Stimulated activated CD8-positive, alpha-beta memory T cell treated with anti-CD3 and anti-CD28 coated beads, Interleukin-7, amount 100 ng/mL, for 1 hour (primary cell): ENCODE results near the gene WWOX.
"Not testable (repeated sequence)": the region's sequence is repeated elsewhere in the genome, so short reads cannot be mapped to it uniquely, and the experiment has no call there.

Experiments used
- DNase-seq, 2 donors: peaks; one replicate each; pipeline ENCODE4 v3.0.0-alpha.2; 2020; ENCODE audit warnings: low read depth in 2 of 2

WWOX gene

DNA sequence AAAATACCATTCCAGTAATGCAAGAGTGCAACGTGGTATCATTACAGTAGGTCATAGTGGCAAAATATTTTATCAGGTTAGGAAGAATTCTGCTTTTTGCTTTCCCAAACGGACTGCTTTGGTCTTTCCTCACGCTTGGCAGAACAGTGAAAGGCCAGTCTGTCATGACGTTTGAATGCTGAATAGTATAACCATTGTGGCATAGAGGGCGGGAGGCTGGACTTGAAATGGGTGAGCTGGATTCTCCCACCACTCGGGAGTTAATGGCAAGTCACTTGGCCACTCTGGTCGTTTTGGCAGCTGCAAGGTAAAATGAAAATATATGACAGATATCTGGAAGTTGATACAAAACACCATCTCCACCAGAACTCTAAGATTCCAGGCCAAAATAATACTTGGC lies 1109.9 kb downstream of the WWOX start:
- no peak for DNase-seq

DNA sequence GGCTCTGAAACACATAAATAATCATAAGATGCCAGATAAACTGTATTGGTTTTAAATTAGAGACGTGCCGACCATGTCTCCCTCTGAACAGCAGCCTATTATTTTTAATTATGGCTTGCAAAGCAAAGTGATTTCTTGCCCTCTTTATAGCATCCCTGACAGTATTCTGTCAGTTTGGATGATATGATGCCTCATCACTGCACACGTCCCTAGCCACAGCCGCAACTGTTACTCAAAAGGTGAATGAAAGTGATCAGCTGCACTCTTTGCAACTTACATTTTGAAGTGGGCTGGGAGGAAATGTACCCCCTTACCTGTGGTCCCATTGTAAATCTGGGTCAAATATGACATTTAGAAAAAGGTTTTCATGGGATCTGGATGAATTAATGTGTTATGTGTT lies 1111.2 kb downstream of the WWOX start:
- no peak for DNase-seq

DNA sequence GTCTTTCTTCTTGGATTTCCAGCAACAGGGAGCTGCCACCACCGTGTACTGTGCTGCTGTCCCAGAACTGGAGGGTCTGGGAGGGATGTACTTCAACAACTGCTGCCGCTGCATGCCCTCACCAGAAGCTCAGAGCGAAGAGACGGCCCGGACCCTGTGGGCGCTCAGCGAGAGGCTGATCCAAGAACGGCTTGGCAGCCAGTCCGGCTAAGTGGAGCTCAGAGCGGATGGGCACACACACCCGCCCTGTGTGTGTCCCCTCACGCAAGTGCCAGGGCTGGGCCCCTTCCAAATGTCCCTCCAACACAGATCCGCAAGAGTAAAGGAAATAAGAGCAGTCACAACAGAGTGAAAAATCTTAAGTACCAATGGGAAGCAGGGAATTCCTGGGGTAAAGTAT lies 1112.1 kb downstream of the WWOX start:
- DNase-seq, result no peak

DNA sequence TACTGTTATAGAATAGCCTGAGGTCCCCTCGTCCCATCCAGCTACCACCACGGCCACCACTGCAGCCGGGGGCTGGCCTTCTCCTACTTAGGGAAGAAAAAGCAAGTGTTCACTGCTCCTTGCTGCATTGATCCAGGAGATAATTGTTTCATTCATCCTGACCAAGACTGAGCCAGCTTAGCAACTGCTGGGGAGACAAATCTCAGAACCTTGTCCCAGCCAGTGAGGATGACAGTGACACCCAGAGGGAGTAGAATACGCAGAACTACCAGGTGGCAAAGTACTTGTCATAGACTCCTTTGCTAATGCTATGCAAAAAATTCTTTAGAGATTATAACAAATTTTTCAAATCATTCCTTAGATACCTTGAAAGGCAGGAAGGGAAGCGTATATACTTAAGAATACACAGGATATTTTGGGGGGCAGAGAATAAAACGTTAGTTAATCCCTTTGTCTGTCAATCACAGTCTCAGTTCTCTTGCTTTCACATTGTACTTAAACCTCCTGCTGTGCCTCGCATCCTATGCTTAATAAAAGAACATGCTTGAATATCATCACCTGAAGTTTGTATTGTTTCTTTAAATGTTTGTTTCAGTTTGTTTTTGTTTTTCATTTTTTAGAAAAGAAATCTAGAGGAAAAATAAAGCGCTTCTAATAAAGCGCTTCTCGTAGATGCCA lies 1112.8 kb downstream of the WWOX start:
- DNase-seq, result no peak

- DNase-seq, result no peak
Measured at GRCh38 chr16:79213214-79213613, 1113.8 kb downstream of the WWOX start.

GRCh38 chr16:79215289-79215688 lies 1115.8 kb downstream of the WWOX start:
- DNase-seq, result no peak

DNA sequence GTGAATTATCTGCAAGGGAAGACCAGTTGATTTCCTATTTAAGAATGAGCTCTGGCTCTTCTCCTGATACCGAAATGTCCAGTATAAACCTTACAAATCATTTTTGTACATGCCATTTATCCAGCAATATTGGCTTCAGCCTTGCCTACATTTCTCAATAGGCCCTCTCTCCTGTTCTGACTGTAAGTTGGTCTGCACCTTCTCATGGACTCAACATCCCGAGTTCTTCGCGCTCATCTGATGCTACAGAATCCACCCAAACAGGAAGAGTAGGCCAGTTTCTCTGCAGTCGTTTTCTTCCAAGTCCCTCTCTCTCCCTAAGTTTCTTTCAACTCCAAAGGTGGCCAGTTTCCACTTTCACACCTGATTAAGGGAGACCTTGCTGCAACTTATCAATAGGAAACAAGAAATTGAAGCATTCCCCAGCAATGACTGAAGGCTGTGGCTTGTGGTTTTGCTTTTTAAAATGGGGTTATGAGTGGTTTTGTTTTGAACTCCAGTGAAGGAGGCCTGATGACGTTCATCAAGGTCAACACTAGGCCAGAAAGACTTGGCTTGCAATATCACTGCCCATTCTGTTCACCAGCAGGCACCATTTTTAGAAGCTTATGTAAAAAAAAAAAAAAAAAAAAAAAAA lies 1118.0 kb downstream of the WWOX start:
- DNase-seq, result no peak

DNA sequence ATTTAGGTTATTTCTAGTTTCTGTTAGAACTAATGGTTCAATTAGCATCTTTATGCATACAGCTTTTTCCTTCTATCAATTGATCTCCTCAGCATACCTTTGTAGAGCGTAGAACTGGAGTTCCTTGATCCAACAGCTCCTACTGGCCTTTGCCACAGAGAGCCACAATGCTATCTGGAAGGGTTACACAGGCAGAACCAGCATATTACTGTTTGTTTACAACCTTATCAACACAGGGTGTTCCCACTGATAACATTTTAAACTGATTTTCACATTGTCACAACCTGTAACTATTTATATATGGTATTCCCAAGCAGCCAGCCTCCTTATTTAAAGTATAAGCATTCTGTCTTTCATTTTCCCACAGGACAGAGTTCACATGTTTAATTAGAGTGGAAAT lies 1118.9 kb downstream of the WWOX start:
- DNase-seq, result no peak

DNA sequence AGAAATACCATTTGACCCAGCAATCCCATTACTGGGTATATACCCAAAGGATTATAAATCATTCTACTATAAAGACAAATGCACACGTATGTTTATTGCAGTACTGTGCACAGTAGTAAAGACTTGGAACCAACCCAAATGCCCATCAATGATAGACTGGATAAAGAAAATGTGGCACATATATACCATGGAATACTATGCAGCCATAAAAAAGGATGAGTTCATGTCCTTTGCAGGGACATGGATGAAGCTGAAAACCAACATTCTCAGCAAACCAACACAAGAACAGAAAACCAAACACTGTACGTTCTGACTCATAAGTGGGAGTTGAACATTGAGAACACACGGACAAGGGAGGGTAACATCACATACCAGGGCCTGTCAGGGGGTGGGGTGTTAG lies 1126.5 kb downstream of the WWOX start:
- DNase-seq, result not testable (repeated sequence)

- DNase-seq, result no peak
Measured at GRCh38 chr16:79229361-79229760, 1129.9 kb downstream of the WWOX start.

- not testable (repeated sequence) for DNase-seq
Measured at GRCh38 chr16:79245700-79246099, 1146.2 kb downstream of the WWOX start.

GRCh38 chr16:79247386-79247785 lies 1147.9 kb downstream of the WWOX start:
- DNase-seq, result no peak

GRCh38 chr16:79248351-79248750 lies 1148.9 kb downstream of the WWOX start:
- DNase-seq, result no peak

DNA sequence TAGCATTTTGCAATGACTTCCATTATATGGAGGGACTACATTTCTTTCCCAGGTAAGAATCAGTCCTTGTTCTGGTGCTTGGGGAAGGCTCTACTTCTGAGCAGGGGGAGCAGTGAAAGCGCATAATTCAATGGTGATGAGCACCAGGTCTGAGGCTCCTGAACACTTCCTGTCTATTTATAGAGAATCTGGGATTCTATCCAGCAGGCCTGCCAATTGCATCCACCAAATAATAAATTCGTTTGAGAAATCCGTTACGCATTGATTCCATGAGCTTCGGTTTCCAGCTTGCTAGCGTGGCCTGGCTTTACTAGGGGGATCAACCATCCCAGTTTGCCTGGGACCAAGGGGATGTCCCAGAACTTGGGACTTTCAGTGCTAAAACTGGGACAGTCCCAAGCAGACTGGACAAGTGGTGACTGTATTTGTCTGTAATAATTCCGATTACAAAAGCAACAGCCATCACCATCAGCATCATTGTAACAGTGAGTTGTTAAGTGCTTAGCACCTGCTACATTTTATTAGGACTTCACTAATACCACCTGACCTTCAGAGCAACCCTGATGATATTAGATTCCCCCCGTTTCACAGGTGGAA lies 1151.1 kb downstream of the WWOX start:
- no peak for DNase-seq

DNA sequence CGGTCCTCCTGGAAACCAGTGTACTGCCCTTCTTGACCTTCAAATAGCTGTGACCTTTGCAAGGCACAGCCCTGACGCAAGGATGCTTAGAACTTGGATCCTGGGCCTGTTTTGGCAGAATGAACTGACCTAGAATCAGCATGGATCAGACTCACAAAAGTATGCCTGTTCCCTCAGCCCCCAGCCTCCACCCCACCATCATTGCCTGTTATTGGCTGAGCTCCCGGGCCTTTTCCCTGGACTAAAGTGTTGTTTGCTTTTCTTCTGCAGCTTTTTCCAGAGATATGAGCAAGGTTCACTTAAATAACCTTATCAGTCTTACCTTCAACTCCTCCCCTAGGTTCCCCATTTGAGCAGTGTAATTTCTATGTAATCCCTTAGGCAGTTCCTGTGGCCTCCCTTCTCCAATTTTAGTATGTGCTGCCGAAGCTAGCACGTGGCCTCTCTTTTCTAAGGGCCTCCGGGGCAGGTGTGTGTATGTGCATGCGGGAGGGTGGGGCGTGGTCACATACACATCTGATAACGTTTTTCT lies 1153.7 kb downstream of the WWOX start:
- no peak for DNase-seq

DNA sequence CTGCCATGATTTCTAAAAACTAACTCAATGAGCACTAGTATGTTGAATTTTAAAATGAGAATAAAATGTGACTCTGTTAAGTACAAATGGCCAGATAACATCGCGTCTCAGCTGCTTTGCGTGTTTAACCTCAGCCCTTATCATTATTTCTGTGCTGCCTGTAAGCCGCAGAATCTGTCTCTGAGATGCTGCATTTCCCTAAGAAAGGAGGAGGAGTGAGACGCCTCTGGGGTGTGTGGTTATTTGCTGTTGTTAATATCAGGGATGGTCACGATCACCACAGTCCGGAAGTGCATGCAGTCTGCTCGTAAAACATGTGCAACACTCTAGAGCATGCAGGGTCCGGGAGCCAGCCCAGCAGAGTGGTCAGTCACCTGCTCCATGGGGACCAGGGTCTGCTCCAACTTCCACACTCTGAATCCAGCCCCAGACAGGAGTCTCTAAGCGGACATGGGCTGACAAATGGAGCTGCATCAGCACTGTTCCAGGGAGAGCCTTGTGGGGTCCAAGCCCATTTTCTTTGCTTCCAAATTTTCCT lies 1158.6 kb downstream of the WWOX start:
- no peak for DNase-seq

DNA sequence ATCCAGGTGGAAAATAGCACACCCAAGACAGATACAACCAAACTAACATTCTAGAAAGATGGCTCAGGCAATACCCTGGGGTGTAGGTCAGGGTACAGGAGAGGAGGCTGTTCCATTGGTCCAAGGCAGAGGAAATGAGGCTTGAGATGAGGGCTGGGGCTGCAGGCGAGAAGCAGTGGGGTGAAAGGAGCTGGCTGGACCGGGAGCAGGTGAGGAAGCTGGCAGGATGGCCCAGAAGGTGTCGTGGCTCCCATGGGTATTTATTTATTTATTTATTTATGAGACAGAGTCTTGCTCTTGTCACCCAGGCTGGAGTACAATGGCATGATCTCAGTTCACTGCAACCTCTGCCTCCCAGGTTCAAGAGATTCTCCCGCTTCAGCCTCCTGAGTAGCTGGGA lies 1161.4 kb downstream of the WWOX start:
- DNase-seq, result not testable (repeated sequence)

- no peak for DNase-seq
Measured at GRCh38 chr16:79261481-79261940, 1162.1 kb downstream of the WWOX start.

GRCh38 chr16:79261944-79262552 lies 1162.6 kb downstream of the WWOX start:
- no peak for DNase-seq
